HG03575 (cell line): ENCODE data around the gene ERP44.

Experiments used
- ATAC-seq: cut with Tn5 transposase; IDR thresholded peaks from one replicate; pipeline ENCODE4 v1.9.1; 2021; ENCODE audit not compliant: unreplicated experiment, insufficient number of reproducible peaks, low FRiP score; ENCODE audit errors: extremely low read depth

ERP44 gene

DNA sequence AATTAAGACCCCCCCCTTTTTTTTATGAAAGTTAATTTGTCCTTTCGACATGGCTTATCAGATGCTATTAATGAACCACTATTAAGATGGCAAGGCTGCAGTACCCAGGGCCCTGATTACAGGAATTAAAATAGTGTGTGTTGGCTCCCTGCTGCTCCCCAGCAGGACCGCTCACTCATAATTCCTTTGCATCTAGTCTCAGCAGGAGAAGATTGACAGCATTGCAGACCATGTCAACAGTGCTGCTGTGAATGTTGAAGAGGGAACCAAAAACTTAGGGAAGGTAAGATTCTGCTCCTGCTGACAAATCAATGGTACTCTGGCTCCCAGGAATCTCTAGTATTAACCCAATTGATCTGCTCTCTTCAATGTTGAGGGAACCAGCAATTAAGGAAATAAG, 131.3 kb downstream of the ERP44 start:
- no peak for ATAC-seq

DNA sequence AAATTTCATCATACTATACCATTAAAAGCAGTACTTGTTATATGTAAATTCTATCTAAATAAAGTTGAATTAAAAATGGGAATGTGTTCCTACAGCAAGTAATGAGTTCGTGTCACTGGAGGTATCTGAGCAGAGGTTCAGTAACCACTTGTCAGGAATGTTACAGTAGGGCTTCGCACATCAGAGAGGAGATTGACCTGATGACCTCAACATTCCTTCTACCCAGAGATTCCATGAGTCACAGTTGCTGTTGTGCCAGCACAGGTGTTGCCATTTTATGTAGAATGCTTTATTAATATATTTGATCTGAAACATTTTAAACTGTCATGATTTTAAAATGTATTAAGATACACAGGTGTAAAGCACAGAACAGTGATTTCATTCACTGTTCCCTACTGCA, 132.1 kb downstream of the ERP44 start:
- no peak for ATAC-seq

DNA sequence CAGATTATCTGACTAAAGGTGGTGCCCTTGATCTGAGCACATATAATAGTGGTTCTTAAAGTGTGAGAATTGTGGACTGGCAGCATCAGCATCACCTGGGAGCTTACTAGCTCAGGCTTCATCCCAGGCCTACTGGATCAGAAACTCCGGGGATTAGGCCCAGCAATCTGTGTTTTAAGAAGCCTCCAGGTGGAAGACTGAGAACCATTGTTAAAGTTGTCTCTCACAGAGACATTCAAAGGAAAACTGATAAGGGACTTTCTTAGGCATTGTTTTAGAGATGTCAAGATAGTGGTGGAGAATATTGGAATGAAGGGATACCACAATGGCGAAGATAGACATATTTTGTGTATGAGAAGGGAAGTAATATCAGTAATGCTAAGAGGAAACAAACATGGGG, 132.8 kb downstream of the ERP44 start:
- no peak for ATAC-seq

DNA sequence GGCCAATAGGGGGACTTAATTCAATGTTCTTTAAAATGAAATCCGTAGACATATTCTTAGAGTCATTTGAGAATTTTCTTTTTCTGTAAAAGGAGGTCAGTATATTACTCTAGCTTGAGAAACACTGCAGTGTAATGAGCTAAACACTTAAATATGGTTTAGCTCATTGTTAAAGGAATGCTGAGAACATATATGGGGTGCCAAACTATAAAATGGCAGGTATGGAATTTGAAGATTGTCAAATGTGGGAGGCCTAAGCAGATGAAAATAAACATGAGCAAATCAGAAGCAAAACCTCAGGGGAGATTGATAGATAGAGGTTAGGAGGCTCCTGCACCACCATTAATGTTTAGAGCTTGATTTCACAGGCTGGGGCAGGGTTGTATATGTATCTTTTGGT, 134.5 kb downstream of the ERP44 start:
- no peak for ATAC-seq

DNA sequence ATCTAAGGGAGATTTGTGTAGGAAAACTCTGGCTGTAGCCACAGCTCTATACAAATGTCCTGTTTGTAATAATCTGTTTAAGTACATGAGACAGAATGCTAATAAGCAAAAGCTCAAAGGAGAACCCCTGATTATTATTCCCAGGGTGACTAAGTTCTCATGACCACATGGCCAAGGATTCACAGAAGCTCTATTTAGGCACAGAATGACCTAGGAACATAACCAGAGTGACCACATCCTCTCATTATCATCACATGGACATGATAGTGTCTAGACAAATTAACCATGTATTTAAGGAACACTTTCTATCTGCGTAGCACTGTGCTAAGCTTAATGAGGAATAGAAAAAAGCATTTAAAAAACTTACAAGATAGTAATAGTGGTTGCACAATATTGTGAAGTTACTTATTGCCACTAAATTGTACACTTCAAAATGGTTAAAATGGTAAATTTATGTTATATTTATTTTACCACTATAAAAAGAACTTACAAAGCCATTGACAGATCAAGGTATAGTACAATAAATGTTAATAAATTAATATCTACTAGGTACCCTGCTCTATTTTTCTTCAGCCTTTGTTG, 136.0 kb downstream of the ERP44 start:
- ATAC-seq = no peak

DNA sequence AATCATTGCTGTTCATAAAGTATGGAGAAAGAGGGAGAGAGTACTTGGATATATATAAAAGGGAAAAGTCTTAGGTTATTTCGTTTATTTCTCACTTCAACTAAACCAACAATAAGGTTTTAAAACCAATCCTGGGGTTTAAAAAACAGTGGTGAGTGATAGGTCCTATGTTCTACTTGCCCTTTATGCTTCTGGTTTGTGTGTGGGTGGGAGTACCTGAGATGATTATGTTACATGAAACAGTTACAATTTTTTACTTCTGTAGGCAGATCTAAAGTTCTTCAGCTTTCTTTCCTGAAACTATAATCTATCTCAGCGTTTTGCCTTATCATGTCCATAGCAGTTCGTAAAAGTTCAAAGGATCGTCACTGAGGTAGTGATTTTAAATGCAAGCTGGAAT, 143.2 kb downstream of the ERP44 start:
- no peak for ATAC-seq

DNA sequence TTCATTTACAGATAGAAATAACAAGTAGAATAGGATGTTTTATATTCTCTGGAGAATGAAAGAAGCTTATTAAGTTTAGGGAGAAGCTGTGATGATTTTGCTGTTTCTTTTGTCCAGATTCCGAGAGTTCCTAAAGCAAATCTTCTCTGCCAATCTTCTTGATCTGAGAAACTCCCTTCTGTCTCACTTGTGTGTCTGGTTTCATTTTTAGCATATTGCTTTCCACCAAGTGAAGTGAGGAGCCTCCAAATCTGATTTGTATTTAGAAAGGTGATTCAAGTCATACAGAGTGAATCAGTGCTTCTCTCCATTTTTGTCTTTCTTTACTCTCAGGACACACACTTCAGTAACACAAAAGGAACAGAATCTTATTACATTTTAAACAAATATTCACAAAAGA, 144.0 kb downstream of the ERP44 start:
- no peak for ATAC-seq

DNA sequence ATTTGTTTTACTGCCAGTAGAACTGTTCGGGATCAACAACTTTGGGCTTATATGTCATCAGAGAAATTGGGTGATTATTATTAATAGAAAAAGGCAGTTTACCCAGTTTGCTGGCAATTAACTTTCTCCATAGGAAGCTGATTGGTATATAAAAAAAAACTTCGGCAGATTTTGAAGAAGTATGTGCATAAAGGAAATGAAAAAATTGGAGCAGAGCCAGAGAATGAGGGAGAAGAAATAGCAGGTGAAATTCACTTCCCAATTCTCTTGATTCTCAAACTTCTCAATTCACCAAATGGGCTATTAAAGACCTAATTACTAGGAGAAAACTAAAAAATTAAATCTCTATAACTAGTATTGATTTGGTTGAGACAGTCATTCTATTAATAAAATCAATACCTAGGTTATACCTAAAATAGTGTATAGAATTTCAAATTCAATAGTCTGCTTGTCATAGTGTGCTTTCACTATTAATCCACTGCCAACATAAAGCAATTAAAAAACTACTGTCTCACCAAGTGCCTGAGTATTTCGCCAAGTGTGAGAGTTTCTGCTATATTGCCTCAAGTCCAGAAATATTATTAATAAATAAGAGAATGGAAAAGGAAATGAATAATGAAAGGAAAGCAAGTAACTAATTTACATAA, 144.8 kb downstream of the ERP44 start:
- no peak for ATAC-seq

DNA sequence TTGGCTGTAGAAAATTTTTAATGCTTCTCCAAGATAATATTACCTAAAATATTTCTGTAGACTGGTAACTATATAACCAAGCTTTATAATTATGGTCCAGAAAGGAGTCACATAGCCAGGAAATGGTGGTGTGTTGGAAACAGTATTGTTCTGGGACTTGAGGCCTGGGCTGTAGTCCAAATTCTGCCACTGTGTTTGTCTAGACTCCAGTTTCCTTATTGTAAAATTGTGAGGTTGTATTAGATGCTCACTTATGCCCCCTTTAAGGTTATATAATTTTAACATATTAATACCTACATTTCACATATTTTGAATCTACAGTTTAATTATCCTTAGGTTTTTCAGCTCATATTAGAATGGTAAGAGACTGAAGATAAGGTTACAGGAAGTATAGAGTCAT, 149.9 kb downstream of the ERP44 start:
- ATAC-seq = no peak

DNA sequence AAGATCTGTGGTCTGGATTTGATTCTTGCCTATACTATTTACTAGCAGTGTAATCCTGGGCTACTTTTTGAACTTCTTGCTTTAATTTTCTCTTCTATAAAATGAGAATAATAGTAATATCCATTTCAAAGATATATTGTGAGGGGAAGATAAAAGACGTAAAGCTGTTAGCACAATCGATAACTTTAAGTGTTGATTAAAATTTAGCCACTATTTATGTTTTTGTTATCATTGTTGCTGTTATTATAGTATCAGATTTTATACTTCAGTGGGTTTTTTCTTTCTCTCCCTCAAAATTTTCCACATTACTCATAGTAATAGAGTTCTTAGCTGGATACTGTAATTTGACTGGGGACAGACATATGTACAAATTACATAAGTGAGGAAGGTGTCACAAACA, 150.3 kb downstream of the ERP44 start:
- no peak for ATAC-seq

DNA sequence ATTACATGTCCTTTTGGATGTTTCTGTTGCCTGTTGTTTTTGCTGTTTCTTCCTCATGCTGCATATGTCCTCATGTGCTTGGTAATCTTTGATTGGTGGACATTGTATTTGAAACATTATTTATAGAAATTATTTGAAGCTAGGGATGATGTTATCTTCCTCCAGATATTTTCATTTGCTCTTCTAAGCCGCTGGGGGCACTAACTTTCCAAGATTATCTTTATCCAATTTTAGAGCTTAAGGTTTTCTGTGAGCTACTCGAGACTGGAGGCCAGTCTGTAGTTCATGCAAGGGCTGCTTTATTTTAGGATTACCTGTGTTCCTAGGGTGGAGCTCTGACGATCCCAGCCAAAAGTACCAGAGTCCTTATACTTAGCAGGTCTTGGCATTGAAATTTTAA, 151.4 kb downstream of the ERP44 start:
- no peak for ATAC-seq

DNA sequence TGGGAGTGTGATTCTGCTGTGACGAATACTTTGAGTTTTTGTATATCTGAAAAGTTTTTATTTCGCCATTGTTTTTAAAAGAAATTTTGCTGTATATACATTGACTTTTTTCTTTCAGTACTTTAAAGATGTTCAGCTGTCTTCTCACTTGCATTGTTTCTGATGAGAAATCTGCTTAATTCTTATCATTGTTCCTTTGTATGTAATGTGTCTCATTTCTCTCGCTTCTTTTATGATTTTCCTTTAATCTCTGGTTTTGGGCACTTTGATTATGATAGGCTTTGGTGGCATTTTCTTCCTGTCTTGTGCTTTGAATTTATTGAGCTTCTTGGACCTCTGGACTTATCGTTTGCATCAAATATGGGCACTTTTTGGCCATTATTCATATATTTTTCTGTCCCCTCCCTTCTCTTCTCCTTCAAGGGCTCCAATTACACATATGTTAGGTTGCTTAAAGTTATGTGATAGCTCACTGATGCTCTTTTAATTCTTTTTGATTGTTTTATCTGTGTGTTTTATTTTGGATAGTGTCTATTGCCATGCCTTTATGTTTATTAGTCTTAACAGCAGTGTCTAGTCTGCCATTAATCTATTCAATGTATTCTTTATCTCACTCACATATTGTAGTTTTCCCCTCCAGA, 161.7 kb downstream of the ERP44 start:
- ATAC-seq = no peak

DNA sequence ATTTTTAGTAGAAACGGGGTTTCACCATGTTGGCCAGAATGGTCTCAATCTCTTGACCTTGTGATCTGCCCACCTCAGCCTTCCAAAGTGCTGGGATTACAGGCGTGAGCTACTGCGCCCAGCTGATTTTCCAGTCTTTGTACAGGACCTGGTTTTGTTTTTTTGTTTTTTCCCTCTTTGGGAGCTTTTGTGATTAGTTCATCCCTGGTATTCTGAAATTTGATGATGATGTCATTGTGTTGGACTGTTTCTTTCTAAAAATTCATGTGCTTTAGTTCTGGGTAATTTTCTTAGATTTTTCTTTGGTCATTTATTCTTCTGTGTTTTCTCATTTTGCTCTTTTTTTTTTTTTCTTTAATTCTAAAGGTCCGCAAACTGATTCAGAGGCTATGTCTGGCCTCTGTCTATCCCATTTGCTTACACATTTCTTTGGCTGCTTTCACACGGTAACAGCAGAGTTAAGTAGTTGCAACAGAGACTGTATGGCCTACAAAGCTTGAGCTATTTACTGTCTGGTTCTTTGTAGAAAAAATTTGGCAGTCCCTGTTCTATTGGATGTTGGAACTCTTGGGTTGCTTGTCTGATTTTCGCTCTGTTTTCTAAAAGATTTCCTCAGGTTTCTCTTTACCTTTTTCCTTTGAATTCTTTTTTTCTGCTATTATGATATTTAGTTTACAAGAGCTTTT, 167.5 kb downstream of the ERP44 start:
- no peak for ATAC-seq

DNA sequence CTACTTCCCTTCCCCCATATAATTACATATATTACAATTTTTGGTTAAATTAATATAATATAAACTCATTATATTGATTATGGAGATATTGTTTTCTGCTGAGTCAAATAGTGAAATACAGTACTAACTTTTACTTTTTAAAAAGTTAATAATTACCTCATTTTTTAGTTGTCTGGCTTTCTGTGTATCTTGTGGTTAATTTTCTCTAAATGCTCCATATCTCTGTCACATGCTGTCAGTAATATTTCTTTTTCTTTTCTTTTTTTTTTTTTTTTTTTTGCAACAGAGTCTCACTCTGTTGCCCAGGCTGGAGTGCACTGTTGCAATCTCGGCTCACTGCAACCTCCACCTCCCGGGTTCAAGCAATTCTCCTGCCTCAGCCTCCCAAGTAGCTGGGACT, 169.1 kb downstream of the ERP44 start:
- ATAC-seq = no peak
